Kidney (tissue), 14 donors: Measurements from ENCODE around the gene CPN2. TPM values are rescaled to one million over a fixed set of nuclear protein-coding genes. Genes with fewer than 3 reads are reported as not detected.

Experiments used
- DNase-seq, 5 donors: peaks; one replicate each; pipeline ENCODE4 v3.0.0-alpha.2; 2013 to 2020
- FAIRE-seq: peaks from 2 replicates; lab custom pipeline; 2012; peaks lifted over from hg19 to GRCh38; lab: Jason Lieb, UNC
- H3K27ac ChIP-seq, 2 donors: one replicate each; pipeline ENCODE4 v1.7.0; 2013; ENCODE audit warnings: low read depth in 2 of 2, low read length in 2 of 2, inconsistent platforms in 1 of 2
- H3K27me3 ChIP-seq: one replicate; pipeline ENCODE4 v1.7.1; 2013; ENCODE audit warnings: low read length, inconsistent platforms; ENCODE audit not compliant: control insufficient read depth, insufficient read depth
- H3K36me3 ChIP-seq, 3 donors: one replicate each; pipeline versions ENCODE4 v1.7.0 to v1.7.1; 2013; ENCODE audit warnings: low read length in 3 of 3, control low read depth in 1 of 3, inconsistent platforms in 1 of 3; ENCODE audit not compliant: insufficient read depth in 3 of 3, control insufficient read depth in 2 of 3
- H3K4me1 ChIP-seq, 3 donors: one replicate each; pipeline versions ENCODE4 v1.7.0 to v1.7.1; 2013; ENCODE audit warnings: low read length in 3 of 3, inconsistent platforms in 1 of 3, low read depth in 1 of 3; ENCODE audit not compliant: control insufficient read depth in 2 of 3, insufficient read depth in 2 of 3
- H3K4me3 ChIP-seq, 3 donors: one replicate each; pipeline versions ENCODE4 v1.7.0 to v1.8.1; 2013; ENCODE audit warnings: low read length in 3 of 3, control low read depth in 1 of 3, inconsistent platforms in 1 of 3
- H3K9ac ChIP-seq, 3 donors: one replicate each; pipeline versions ENCODE4 v1.7.0 to v1.7.1; 2013; ENCODE audit warnings: low read length in 3 of 3, control low read depth in 1 of 3, inconsistent platforms in 1 of 3
- H3K9me3 ChIP-seq, 3 donors: one replicate each; pipeline versions ENCODE4 v1.7.0 to v1.7.1; 2013; ENCODE audit warnings: low read length in 3 of 3, control low read depth in 1 of 3, inconsistent platforms in 1 of 3; ENCODE audit not compliant: control insufficient read depth in 2 of 3, insufficient read depth in 1 of 3
- CTCF ChIP-seq: IDR thresholded peaks from 3 replicates; pipeline ENCODE4 v1.5.1; 2012; ENCODE audit warnings: mild to moderate bottlenecking, moderate library complexity, borderline replicate concordance; ENCODE audit not compliant: insufficient read depth; ENCODE audit errors: extremely low read depth
- intact Hi-C: fragments of 100-400 bp; cut with DNase I; formaldehyde crosslinking; loops from one replicate; pipeline ENCODE4 v1.11.1; 2022
- polyA plus RNA-seq: library from polyadenylated mRNA; stranded (reverse); fragments of 350-450 nt; fragmentation: Illumina TruSeq; extraction: RNeasy Lipid Tissue Mini Kit (QIAGEN cat#74804); gene quantifications from one replicate; pipeline ENCODE4 v1.2.3, GENCODE V29; 2014; ENCODE audit warnings: low read depth, low replicate concordance; ENCODE audit not compliant: insufficient read depth
- total RNA-seq: library from RNA; stranded (reverse); fragmentation: NEBNext Ultra II Directional; extraction: Animal tissue kit (Norgen Biotek cat#: 25700); gene quantifications from one replicate; pipeline ENCODE4 v1.2.1, GENCODE V29; 2021
- donor health status: control.
- donor health status: control.
- donor health status: control.
- donor health status: control.
- donor health status: control.
- donor health status: DM: yes; HTN: yes; CAD: no.
- donor health status: Normal renal cell carcinoma (clear cell type).

Gene CPN2
- total and polyA plus RNA-seq, 2 donors from 2014 or later = 0.72 to 15.8 TPM

GRCh38 chr3:194330160-194330559 lies 21.0 kb downstream of the CPN2 start:
- no peak for TF ChIP-seq CTCF
- Histone ChIP-seq H3K36me3 (peaks cover 0 to 2% (median 0%) of the 10 kb centered on the region in 3 donors), H3K9ac (no peak overlapping the region), H3K27me3 (peaks cover 14% of the 10 kb centered on the region), H3K4me1 (peaks cover 0 to 9% (median 3%) of the 10 kb centered on the region in 3 donors), H3K4me3 (no peak overlapping the region), H3K27ac (no peak overlapping the region), H3K9me3 (peaks cover 0 to 13% (median 0%) of the 10 kb centered on the region in 3 donors)
- intact Hi-C loops = no loop called here
- peak in 1 of 5 donors; percentile 66 for DNase-seq
- FAIRE-seq = no peak

GRCh38 chr3:194329583-194329965 lies 21.6 kb downstream of the CPN2 start:
- intact Hi-C loops = no loop called here
- no peak overlapping the region for H3K27ac ChIP-seq
- H3K9me3 ChIP-seq = peaks cover 0 to 16% (median 0%) of the 10 kb centered on the region in 3 donors
- no peak for TF ChIP-seq CTCF
- FAIRE-seq (no peak), DNase-seq (peak in 1 of 5 donors; percentile 68)
- peaks cover 14% of the 10 kb centered on the region for H3K27me3 ChIP-seq
- no peak overlapping the region for H3K4me3 ChIP-seq
- peaks cover 0 to 9% (median 3%) of the 10 kb centered on the region in 3 donors for H3K4me1 ChIP-seq
- no peak overlapping the region for H3K9ac ChIP-seq
- H3K36me3 ChIP-seq = peaks cover 0 to 2% (median 0%) of the 10 kb centered on the region in 3 donors

GRCh38 chr3:194328942-194329582 lies 22.1 kb downstream of the CPN2 start:
- intact Hi-C loops = no loop called here

More at GRCh38 chr3:194328942-194329582, 22.1 kb downstream of the CPN2 start:
- no peak overlapping the region for H3K4me3 ChIP-seq
- FAIRE-seq (no peak), DNase-seq (no peak)
- H3K36me3 ChIP-seq = peaks cover 0 to 2% (median 0%) of the 10 kb centered on the region in 3 donors
- H3K27me3 ChIP-seq = peaks cover 14% of the 10 kb centered on the region
- peaks cover 0 to 16% (median 0%) of the 10 kb centered on the region in 3 donors for H3K9me3 ChIP-seq
- TF ChIP-seq CTCF = no peak
- peaks cover 0 to 9% (median 7%) of the 10 kb centered on the region in 3 donors for H3K4me1 ChIP-seq
- no peak overlapping the region for H3K27ac ChIP-seq
- no peak overlapping the region for H3K9ac ChIP-seq
